IMR-90 (cell line): Measurements from ENCODE around the gene DIAPH2. TPM values are rescaled to one million over a fixed set of nuclear protein-coding genes. Genes with fewer than 3 reads are reported as not detected.

Source experiments
- ATAC-seq: fragments of 200-7000 bp; cut with Tn5 transposase; 2 replicates; pipeline ENCODE4 v1.9.1; 2020; ENCODE audit warnings: low read depth, mild to moderate bottlenecking, moderate library complexity
- BruUV-seq: library from RNA; stranded (reverse); fragments of 400-500 nt; replicated peaks from 2 replicates; lab custom pipeline; 2021; lab: Mats Ljungman, UMichigan
- CTCF ChIA-PET: fragments of 300-600 bp; formaldehyde crosslinking; extraction: SDS; loops from one replicate; lab custom pipeline; 2021; ENCODE audit warnings: antibody characterized with exemption; lab: Yijun Ruan, JAX
- POLR2A ChIA-PET: fragments of 300-600 bp; sonication (Branson Sonifier 250); formaldehyde crosslinking; loops from one replicate; lab custom pipeline; 2022; ENCODE audit warnings: antibody characterized with exemption; ENCODE audit not compliant: unreplicated experiment; lab: Charles Lee
- DNase-seq: peaks from one replicate; pipeline ENCODE4 v3.0.0; 2013
- H2AFZ ChIP-seq: replicated peaks from 2 replicates; pipeline ENCODE3; 2013; ENCODE audit warnings: low read length, mild to moderate bottlenecking; ENCODE audit not compliant: poor library complexity
- H2AK5ac ChIP-seq: 2 replicates; pipeline ENCODE4 v1.6.1; 2013; ENCODE audit warnings: low read depth, low read length, inconsistent platforms
- H2AK9ac ChIP-seq: replicated peaks from 2 replicates; pipeline ENCODE3; 2013; ENCODE audit warnings: mild to moderate bottlenecking, low read depth, low read length, moderate library complexity; ENCODE audit not compliant: poor library complexity
- H2BK120ac ChIP-seq: 2 replicates; pipeline ENCODE4 v1.6.1; 2013; ENCODE audit warnings: low read depth, low read length, inconsistent platforms
- H2BK15ac ChIP-seq: 3 replicates; pipeline ENCODE4 v1.6.1; 2013; ENCODE audit warnings: low read depth, low read length, inconsistent platforms
- H2BK20ac ChIP-seq: 2 replicates; pipeline ENCODE4 v1.6.1; 2013; ENCODE audit warnings: low read depth, mild to moderate bottlenecking, inconsistent platforms, low read length, moderate library complexity
- H2BK5ac ChIP-seq: 2 replicates; pipeline ENCODE4 v1.6.1; 2013; ENCODE audit warnings: mild to moderate bottlenecking, low read depth, low read length, inconsistent platforms; ENCODE audit not compliant: poor library complexity, severe bottlenecking
- H3K14ac ChIP-seq: replicated peaks from 2 replicates; pipeline ENCODE4 v1.6.1; 2013; ENCODE audit warnings: low read depth, low read length, inconsistent platforms
- H3K18ac ChIP-seq: 2 replicates; pipeline ENCODE4 v1.6.1; 2013; ENCODE audit warnings: low read depth, low read length, control low read depth
- H3K23ac ChIP-seq: 2 replicates; pipeline ENCODE4 v1.6.1; 2013; ENCODE audit warnings: low read depth, low read length, inconsistent platforms
- H3K27ac ChIP-seq: 2 replicates; pipeline ENCODE4 v1.5.1; 2013; ENCODE audit warnings: mild to moderate bottlenecking, control low read depth, low read length; ENCODE audit not compliant: insufficient read depth
- H3K27me3 ChIP-seq: 2 replicates; pipeline ENCODE4 v1.6.1; 2013; ENCODE audit warnings: low read length; ENCODE audit not compliant: control insufficient read depth, insufficient read depth
- H3K36me3 ChIP-seq: 2 replicates; pipeline ENCODE4 v1.6.1; 2013; ENCODE audit warnings: low read length, mixed read lengths; ENCODE audit not compliant: control insufficient read depth, insufficient read depth
- H3K4ac ChIP-seq: 2 replicates; pipeline ENCODE4 v1.6.1; 2013; ENCODE audit warnings: low read depth, low read length, inconsistent platforms
- H3K4me1 ChIP-seq: 2 replicates; pipeline ENCODE4 v1.6.1; 2013; ENCODE audit warnings: low read length, mixed read lengths; ENCODE audit not compliant: control insufficient read depth, insufficient read depth
- H3K4me2 ChIP-seq: 2 replicates; pipeline ENCODE4 v1.6.1; 2013; ENCODE audit warnings: low read depth, mild to moderate bottlenecking, control low read depth, low read length, moderate library complexity
- H3K4me3 ChIP-seq: 2 replicates; pipeline ENCODE4 v1.5.1; 2013; ENCODE audit warnings: low read depth, mild to moderate bottlenecking, control low read depth, low read length, moderate library complexity; ENCODE audit not compliant: insufficient read depth
- H3K56ac ChIP-seq: 2 replicates; pipeline ENCODE4 v1.6.1; 2013; ENCODE audit warnings: low read length, inconsistent platforms; ENCODE audit not compliant: insufficient read depth; ENCODE audit errors: extremely low read depth
- H3K79me1 ChIP-seq, 2 experiments: 2 replicates each; pipeline ENCODE4 v1.6.1; 2013; ENCODE audit warnings: low read length in 2 of 2, inconsistent platforms in 1 of 2, low read depth in 1 of 2
- H3K9ac ChIP-seq: 2 replicates; pipeline ENCODE4 v1.6.1; 2013; ENCODE audit warnings: low read depth, low read length, control low read depth
- H3K9me1 ChIP-seq: 2 replicates; pipeline ENCODE4 v1.6.1; 2013; ENCODE audit warnings: low read length, inconsistent platforms; ENCODE audit not compliant: insufficient read depth
- H3K9me3 ChIP-seq: 2 replicates; pipeline ENCODE4 v1.6.1; 2013; ENCODE audit warnings: low read length; ENCODE audit not compliant: control insufficient read depth, insufficient read depth
- H4K20me1 ChIP-seq: 2 replicates; pipeline ENCODE4 v1.6.1; 2013; ENCODE audit warnings: low read length, inconsistent platforms; ENCODE audit not compliant: insufficient read depth
- H4K5ac ChIP-seq: 2 replicates; pipeline ENCODE4 v1.6.1; 2013; ENCODE audit warnings: mild to moderate bottlenecking, low read depth, low read length, control low read depth
- H4K8ac ChIP-seq, 2 experiments: 2 replicates each; pipeline ENCODE4 v1.6.1; 2013; ENCODE audit warnings: low read depth in 2 of 2, low read length in 2 of 2, control low read depth in 1 of 2, inconsistent platforms in 1 of 2
- H4K91ac ChIP-seq: 2 replicates; pipeline ENCODE4 v1.6.1; 2013; ENCODE audit warnings: low read depth, low read length, inconsistent platforms; ENCODE audit not compliant: insufficient read depth
- CEBPB ChIP-seq: IDR thresholded peaks from 2 replicates; pipeline ENCODE4 v1.6.1; 2012; ENCODE audit warnings: low read depth, low read length, improper control_type of control experiment
- CHD1 ChIP-seq: IDR thresholded peaks from 2 replicates; pipeline ENCODE4 v1.6.1; 2012; ENCODE audit warnings: low read depth, low read length, improper control_type of control experiment
- WGBS, 2 experiments: methylation state at CpG; one replicate each; pipeline versions ENCODE4 v1.1.5 to v1.1.7; 2013; ENCODE audit warnings: missing lambda C conversion rate in 2 of 2; ENCODE audit not compliant: insufficient read length in 1 of 2; ENCODE audit errors: extremely low coverage in 2 of 2; 5-methylcytosine and 5-hydroxymethylcytosine counted together
- dilution Hi-C: fragments of 300-500 bp; cut with HindIII; formaldehyde crosslinking; loops from one replicate; pipeline ENCODE4 v1.14.3; 2018; ENCODE audit warnings: low sequenced_read_pairs; ENCODE audit not compliant: unreplicated experiment
- in situ Hi-C: fragments of 300-500 bp; cut with MboI; formaldehyde crosslinking; loops from 3 replicates; pipeline ENCODE4 v1.14.3; 2019; ENCODE audit warnings: low sequenced_read_pairs, inconsistent platforms, mixed read lengths
- intact Hi-C: fragments of 100-400 bp; cut with micrococcal nuclease; formaldehyde crosslinking; loops from 2 replicates; pipeline ENCODE4 v1.10.0; 2022
- polyA plus RNA-seq, 3 experiments: library from polyadenylated mRNA; depleted of rRNA; stranded (reverse); fragments of >200 nt; gene quantifications; 2 replicates each; pipeline ENCODE4 v1.2.3, GENCODE V29; 2012; ENCODE audit warnings: low replicate concordance in 1 of 3
- total RNA-seq: library from RNA; depleted of rRNA; stranded (reverse); fragments of >200 nt; gene quantifications from 2 replicates; pipeline ENCODE4 v1.2.3, GENCODE V29; 2012

Gene DIAPH2
- total and polyA plus RNA-seq, 2 of the 4 experiments (the other 2 are of a cell fraction) = 3.6 to 19.9 TPM

GRCh38 chrX:96715481-96715880 lies 30.8 kb downstream of the DIAPH2 start:
- Histone ChIP-seq H2BK20ac (no peak overlapping the region), H3K9me1 (no peaks in the 10 kb centered on the region), H3K79me1 (peaks cover 0 to 3% of the 10 kb centered on the region in 2 experiments; a peak in 2 of 4 replicates), H3K9ac (no peak overlapping the region), H4K20me1 (no peaks in the 10 kb centered on the region), H2BK5ac (no peak overlapping the region), H3K18ac (no peak overlapping the region), H4K5ac (no peak overlapping the region), H3K14ac (no peak overlapping the region), H2AK5ac (no peak overlapping the region), H4K8ac (no peak overlapping the region), H2AFZ (no peak overlapping the region), H3K4ac (no peak overlapping the region), H2AK9ac (no peak overlapping the region), H2BK120ac (no peak overlapping the region), H3K27me3 (no peaks in the 10 kb centered on the region), H3K23ac (no peak overlapping the region), H3K9me3 (no peaks in the 10 kb centered on the region), H3K4me2 (no peak overlapping the region), H3K4me1 (no peaks in the 10 kb centered on the region), H3K27ac (no peak overlapping the region), H4K91ac (no peak overlapping the region), H3K36me3 (no peaks in the 10 kb centered on the region), H3K56ac (no peak overlapping the region), H2BK15ac (no peak overlapping the region), H3K4me3 (no peak overlapping the region)
- intact Hi-C loops = no loop called here
- TF ChIP-seq CHD1 = no peak
- TF ChIP-seq CEBPB = 0 out of 2 replicates have a peak, but pooled peaks have one; percentile 13
- dilution Hi-C loops = no loop called here
- DNase-seq (peak; percentile 78), ATAC-seq (peak; percentile 35; the same call in 1 of the 2 replicates)
- ChIA-PET POLR2A (no interaction called here), CTCF (no interaction called here)
- no TSS peak for BruUV-seq
- in situ Hi-C loops = no loop called here
- no CpG with 5 or more reads among the region's 3 CpGs for WGBS, 2 experiments
